Measurements from ENCODE around the gene OXA1L. TPM values are rescaled to one million over a fixed set of nuclear protein-coding genes. Genes with fewer than 3 reads are reported as not detected.

The OXA1L gene
- total and polyA plus RNA-seq, 2 of the 13 experiments (the other 11 are each of a cell fraction or from before 2014, with no cell fraction given): 230 to 589 TPM

DNA sequence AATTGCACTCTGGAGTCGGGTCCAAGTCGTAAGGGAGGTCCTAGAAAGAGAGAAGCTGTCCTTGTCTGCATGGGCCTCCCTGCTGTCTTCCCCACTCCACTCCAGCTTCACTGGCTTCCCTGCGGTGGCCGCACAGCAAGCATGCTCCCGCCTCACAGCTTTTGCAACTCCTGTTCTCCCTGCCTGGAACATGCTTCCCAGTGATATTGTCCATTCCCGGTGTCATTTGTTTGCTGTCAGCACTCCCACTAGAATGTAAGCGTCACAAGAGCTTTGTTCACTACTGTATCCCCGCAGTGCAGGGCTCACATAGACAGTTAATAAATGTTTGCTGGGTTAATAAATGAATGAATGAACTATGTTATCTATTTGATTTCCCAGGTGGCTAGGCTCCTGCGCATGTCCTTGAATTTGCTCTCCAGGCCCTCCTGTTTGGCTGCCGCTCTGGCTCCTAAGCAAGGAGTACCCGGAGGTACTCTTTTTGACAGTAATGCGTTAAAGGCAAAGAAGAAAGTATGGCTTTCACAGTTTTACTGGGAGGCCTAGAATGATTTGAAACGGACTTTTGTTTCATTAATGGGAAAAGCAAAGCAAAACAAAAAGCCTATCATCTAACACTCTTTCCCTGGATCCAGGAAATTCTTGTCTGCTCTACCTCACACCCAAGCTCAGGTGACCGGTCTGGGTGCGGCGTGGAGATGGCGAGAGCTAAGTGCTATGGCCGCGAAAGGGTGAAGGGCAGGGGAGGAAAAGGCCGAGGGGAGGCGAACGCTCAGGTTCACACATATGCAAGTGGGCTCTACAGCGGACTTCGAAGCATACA is 54.9 kb downstream of the OXA1L start (continued):
- no peak for TF ChIP-seq ZNF468 (CRISPR knock-in tag; IDR thresholded peaks at IDR 0.05)
- peak; percentile 50; the same call in 1 of the 2 replicates for TF ChIP-seq NR2C2 (CRISPR knock-in tag; IDR thresholded peaks at IDR 0.05; ENCODE audit: borderline replicate concordance)
- TF ChIP-seq CC2D1A (CRISPR knock-in tag; IDR thresholded peaks at IDR 0.05): no peak
- TF ChIP-seq NFKB2 (CRISPR knock-in tag; IDR thresholded peaks at IDR 0.05; ENCODE audit: borderline replicate concordance): peak; percentile 87
- TF ChIP-seq TBL1XR1 (IDR thresholded peaks at IDR 0.05; ENCODE audit: borderline replicate concordance, low read length, partially characterized antibody): no peak
- no peak; the same call in 1 of the 2 replicates for TF ChIP-seq GABPB1 (CRISPR knock-in tag; IDR thresholded peaks at IDR 0.05)
- peak; percentile 71; the same call in 1 of the 2 replicates for TF ChIP-seq ZFYVE20 (CRISPR knock-in tag; IDR thresholded peaks at IDR 0.05; ENCODE audit: borderline replicate concordance, low read depth)
- TF ChIP-seq ZNF605 (CRISPR knock-in tag; IDR thresholded peaks at IDR 0.05): peak; percentile 96
- TF ChIP-seq, protein P1, sequence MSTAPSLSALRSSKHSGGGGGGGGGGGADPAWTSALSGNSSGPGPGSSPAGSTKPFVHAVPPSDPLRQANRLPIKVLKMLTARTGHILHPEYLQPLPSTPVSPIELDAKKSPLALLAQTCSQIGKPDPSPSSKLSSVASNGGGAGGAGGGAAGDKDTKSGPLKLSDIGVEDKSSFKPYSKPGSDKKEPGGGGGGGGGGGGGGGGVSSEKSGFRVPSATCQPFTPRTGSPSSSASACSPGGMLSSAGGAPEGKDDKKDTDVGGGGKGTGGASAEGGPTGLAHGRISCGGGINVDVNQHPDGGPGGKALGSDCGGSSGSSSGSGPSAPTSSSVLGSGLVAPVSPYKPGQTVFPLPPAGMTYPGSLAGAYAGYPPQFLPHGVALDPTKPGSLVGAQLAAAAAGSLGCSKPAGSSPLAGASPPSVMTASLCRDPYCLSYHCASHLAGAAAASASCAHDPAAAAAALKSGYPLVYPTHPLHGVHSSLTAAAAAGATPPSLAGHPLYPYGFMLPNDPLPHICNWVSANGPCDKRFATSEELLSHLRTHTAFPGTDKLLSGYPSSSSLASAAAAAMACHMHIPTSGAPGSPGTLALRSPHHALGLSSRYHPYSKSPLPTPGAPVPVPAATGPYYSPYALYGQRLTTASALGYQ (CRISPR knock-in tag; IDR thresholded peaks at IDR 0.05): no peak
- TF ChIP-seq MYC (CRISPR knock-in tag; IDR thresholded peaks at IDR 0.05; ENCODE audit: borderline replicate concordance): peak; percentile 68; the same call in 1 of the 2 replicates
- peak; percentile 84 for TF ChIP-seq GATAD2A (CRISPR knock-in tag; IDR thresholded peaks at IDR 0.05)
- TF ChIP-seq CCDC6 (CRISPR knock-in tag; IDR thresholded peaks at IDR 0.05): no peak; the same call in 1 of the 2 replicates
- no peak for TF ChIP-seq ZNF282 (IDR thresholded peaks at IDR 0.05; ENCODE audit: partially characterized antibody)
- peak; percentile 75; the same call in 1 of the 2 replicates for TF ChIP-seq ZXDC (CRISPR knock-in tag; IDR thresholded peaks at IDR 0.05)
- peak; percentile 69 for TF ChIP-seq FOXA3 (CRISPR knock-in tag; IDR thresholded peaks at IDR 0.05)
- peak; percentile 81; the same call in 1 of the 2 replicates for TF ChIP-seq IRF9 (CRISPR knock-in tag; IDR thresholded peaks at IDR 0.05; ENCODE audit: borderline replicate concordance)
- peak; percentile 94 for TF ChIP-seq CBX5 (CRISPR knock-in tag; IDR thresholded peaks at IDR 0.05; ENCODE audit: borderline replicate concordance)
- no peak for TF ChIP-seq TBX3 (IDR thresholded peaks at IDR 0.05; ENCODE audit: borderline replicate concordance)
- TF ChIP-seq, protein P2, sequence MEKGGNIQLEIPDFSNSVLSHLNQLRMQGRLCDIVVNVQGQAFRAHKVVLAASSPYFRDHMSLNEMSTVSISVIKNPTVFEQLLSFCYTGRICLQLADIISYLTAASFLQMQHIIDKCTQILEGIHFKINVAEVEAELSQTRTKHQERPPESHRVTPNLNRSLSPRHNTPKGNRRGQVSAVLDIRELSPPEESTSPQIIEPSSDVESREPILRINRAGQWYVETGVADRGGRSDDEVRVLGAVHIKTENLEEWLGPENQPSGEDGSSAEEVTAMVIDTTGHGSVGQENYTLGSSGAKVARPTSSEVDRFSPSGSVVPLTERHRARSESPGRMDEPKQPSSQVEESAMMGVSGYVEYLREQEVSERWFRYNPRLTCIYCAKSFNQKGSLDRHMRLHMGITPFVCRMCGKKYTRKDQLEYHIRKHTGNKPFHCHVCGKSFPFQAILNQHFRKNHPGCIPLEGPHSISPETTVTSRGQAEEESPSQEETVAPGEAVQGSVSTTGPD (CRISPR knock-in tag; IDR thresholded peaks at IDR 0.05): no peak

Data from HepG2 (cell line).